ENCODE measurements around the gene MSI2.

Gene MSI2

GRCh38 chr17:57332501-57332900 lies 76.2 kb downstream of the MSI2 start:
- H3K36me3 ChIP-seq (ENCODE audit: insufficient read depth, low read length): no peaks in the 10 kb centered on the region
- no peak for TF ChIP-seq EZH2 (IDR thresholded peaks at IDR 0.05)
- no peak for TF ChIP-seq FOXP2 (optimal IDR thresholded peaks at IDR 0.05; ENCODE audit: control extremely low read depth, extremely low read length, insufficient read depth)
- TF ChIP-seq POLR2AphosphoS5 (IDR thresholded peaks at IDR 0.05; ENCODE audit: borderline replicate concordance, low read depth, low read length): no peak
- no peak overlapping the region for H3K4me3 ChIP-seq
- no peak overlapping the region for H3K9ac ChIP-seq (ENCODE audit: insufficient read length)
- no peak for DNase-seq (ENCODE audit: low read depth, low spot score)
- H3K9me3 ChIP-seq (ENCODE audit: low read depth, low read length): no peaks in the 10 kb centered on the region
- H3K27ac ChIP-seq: no peak overlapping the region

DNA sequence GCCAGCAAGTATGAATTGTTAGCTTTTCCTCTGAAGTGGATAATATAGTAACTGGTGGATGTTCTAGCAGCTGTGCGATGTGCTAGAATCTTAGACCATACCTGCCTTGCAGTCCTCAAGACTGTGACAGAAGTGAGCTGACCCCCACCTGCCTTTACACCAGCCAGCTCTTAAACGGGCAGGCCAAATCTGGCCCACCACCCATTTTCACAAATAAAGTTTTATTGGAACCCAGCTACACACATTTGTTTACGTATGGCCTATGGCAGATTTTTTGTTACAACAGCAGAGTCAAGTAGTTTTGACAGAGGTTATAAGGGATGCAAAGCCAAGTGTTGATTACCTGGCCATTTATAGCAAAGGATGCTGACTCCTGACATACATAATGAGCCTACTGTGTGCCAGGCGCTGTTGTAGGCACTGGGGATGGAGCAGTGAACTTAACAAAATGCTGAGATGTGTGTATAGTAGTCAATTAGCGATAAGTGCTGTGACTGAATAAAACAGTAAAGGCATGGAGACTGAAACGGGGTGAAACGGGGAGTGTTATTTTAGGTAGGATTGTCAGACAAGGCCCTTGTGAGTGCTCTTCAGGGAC lies 79.0 kb downstream of the MSI2 start:
- H3K36me3 ChIP-seq (ENCODE audit: insufficient read depth, low read length): no peaks in the 10 kb centered on the region

GRCh38 chr17:57337390-57337789 lies 81.1 kb downstream of the MSI2 start:
- no peak for DNase-seq (ENCODE audit: low read depth, low spot score)
- Histone ChIP-seq H3K4me3 (no peak overlapping the region), H3K27ac (no peak overlapping the region), H3K9ac (ENCODE audit: insufficient read length) (no peak overlapping the region), H3K36me3 (ENCODE audit: insufficient read depth, low read length) (no peaks in the 10 kb centered on the region), H3K9me3 (ENCODE audit: low read depth, low read length) (no peaks in the 10 kb centered on the region)
- TF ChIP-seq FOXP2 (optimal IDR thresholded peaks at IDR 0.05; ENCODE audit: control extremely low read depth, extremely low read length, insufficient read depth): no peak
- no peak for TF ChIP-seq EZH2 (IDR thresholded peaks at IDR 0.05)
- no peak for TF ChIP-seq POLR2AphosphoS5 (IDR thresholded peaks at IDR 0.05; ENCODE audit: borderline replicate concordance, low read depth, low read length)

More for the DNA sequence above, 79.0 kb downstream of the MSI2 start:
- no peak for DNase-seq (ENCODE audit: low read depth, low spot score)
- Histone ChIP-seq H3K9ac (ENCODE audit: insufficient read length) (no peak overlapping the region), H3K9me3 (ENCODE audit: low read depth, low read length) (no peaks in the 10 kb centered on the region), H3K4me3 (no peak overlapping the region), H3K27ac (no peak overlapping the region)
- no peak for TF ChIP-seq POLR2AphosphoS5 (IDR thresholded peaks at IDR 0.05; ENCODE audit: borderline replicate concordance, low read depth, low read length)

- H3K27ac ChIP-seq: no peak overlapping the region
- DNase-seq (ENCODE audit: low read depth, low spot score): no peak
- TF ChIP-seq POLR2AphosphoS5 (IDR thresholded peaks at IDR 0.05; ENCODE audit: borderline replicate concordance, low read depth, low read length) (no peak), EZH2 (IDR thresholded peaks at IDR 0.05) (no peak), FOXP2 (optimal IDR thresholded peaks at IDR 0.05; ENCODE audit: control extremely low read depth, extremely low read length, insufficient read depth) (no peak)
These were observed 82.1 kb downstream of the MSI2 start for GRCh38 chr17:57338257-57338914.

DNA sequence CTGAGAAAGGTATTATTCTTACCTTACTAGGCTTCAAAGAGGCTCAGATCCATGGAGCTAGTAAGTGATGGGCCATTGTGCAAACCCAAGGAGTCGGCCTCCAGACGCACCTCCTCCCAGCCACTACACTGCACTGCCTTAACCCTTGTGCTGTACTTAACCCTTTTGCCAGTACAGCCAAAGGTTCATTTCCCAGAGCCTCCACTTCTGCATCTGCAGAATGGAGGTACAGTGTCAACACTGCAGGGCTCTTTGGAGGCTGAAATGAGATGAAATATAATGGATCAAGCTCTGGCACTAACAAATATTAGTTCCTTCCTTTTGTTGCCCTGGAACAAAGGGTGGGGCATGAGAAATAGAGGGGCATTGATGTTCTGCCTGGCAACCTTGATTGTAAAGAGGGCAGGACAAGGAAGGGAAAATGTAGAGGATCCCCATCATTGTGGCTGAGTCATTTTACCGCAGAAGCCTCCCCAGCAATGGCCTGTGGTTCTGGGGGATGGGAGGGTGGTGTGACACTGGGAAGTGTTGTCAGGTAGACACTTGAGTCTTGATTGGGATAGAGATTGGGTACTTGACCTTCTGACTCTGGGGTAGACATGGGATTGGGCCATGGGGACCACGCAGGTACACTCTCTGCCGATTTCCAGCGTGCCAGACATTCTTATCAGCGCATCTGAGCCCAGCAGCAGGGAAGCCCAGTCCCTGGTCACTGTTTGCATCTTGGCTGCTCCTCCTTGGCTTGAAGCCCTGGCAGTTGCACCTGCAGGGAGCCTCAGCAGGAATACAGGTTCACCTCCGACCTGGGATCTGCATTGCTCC lies 84.0 kb downstream of the MSI2 start:
- Histone ChIP-seq H3K4me3 (no peak overlapping the region), H3K9me3 (ENCODE audit: low read depth, low read length) (no peaks in the 10 kb centered on the region), H3K9ac (ENCODE audit: insufficient read length) (no peak overlapping the region), H3K27ac (no peak overlapping the region), H3K36me3 (ENCODE audit: insufficient read depth, low read length) (no peaks in the 10 kb centered on the region)
- TF ChIP-seq POLR2AphosphoS5 (IDR thresholded peaks at IDR 0.05; ENCODE audit: borderline replicate concordance, low read depth, low read length) (no peak), FOXP2 (optimal IDR thresholded peaks at IDR 0.05; ENCODE audit: control extremely low read depth, extremely low read length, insufficient read depth) (no peak), EZH2 (IDR thresholded peaks at IDR 0.05) (no peak)
- DNase-seq (ENCODE audit: low read depth, low spot score): no peak

More at GRCh38 chr17:57338257-57338914, 82.1 kb downstream of the MSI2 start:
- Histone ChIP-seq H3K9me3 (ENCODE audit: low read depth, low read length) (no peaks in the 10 kb centered on the region), H3K4me3 (no peak overlapping the region), H3K9ac (ENCODE audit: insufficient read length) (no peak overlapping the region), H3K36me3 (ENCODE audit: insufficient read depth, low read length) (no peaks in the 10 kb centered on the region)

- Histone ChIP-seq H3K36me3 (ENCODE audit: insufficient read depth, low read length) (no peaks in the 10 kb centered on the region), H3K4me3 (no peak overlapping the region), H3K27ac (no peak overlapping the region), H3K9ac (ENCODE audit: insufficient read length) (no peak overlapping the region), H3K9me3 (ENCODE audit: low read depth, low read length) (no peaks in the 10 kb centered on the region)
- no peak for TF ChIP-seq FOXP2 (optimal IDR thresholded peaks at IDR 0.05; ENCODE audit: control extremely low read depth, extremely low read length, insufficient read depth)
- no peak for TF ChIP-seq EZH2 (IDR thresholded peaks at IDR 0.05)
- no peak for TF ChIP-seq POLR2AphosphoS5 (IDR thresholded peaks at IDR 0.05; ENCODE audit: borderline replicate concordance, low read depth, low read length)
- DNase-seq (ENCODE audit: low read depth, low spot score): no peak
These were observed 85.6 kb downstream of the MSI2 start for GRCh38 chr17:57341611-57342540.

DNA sequence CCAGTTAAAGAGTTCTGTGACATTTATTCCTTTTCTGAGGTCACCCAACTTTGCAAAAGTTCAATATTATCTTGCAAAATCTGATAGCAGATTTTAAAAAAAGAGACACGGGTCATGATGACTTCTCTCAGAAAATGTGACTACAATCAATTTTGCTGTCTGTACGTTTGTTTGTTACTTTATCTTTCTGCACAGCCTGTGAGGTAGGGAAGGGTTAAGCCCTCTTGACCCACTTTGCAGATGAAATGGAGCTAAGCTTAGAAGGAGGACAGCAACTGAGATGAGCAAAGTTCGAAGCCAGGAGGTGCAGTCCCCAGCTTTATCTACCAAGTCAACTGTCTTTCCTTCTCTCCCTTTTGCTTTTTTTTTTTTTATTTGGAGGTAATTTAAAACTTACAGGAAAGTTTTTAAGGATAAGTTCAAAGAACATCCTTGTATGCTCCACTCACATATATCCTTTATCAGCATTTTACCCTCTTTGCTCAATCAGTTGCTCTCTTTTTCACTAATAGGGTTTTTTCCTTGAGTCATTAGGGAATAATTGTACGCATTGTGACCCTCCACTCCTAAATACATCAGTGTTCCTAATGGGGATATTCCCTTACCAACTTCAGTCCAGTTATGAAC lies 86.8 kb downstream of the MSI2 start:
- Histone ChIP-seq H3K9me3 (ENCODE audit: low read depth, low read length) (no peaks in the 10 kb centered on the region), H3K9ac (ENCODE audit: insufficient read length) (no peak overlapping the region), H3K36me3 (ENCODE audit: insufficient read depth, low read length) (no peaks in the 10 kb centered on the region), H3K27ac (no peak overlapping the region), H3K4me3 (no peak overlapping the region)
- no peak for TF ChIP-seq EZH2 (IDR thresholded peaks at IDR 0.05)
- no peak for TF ChIP-seq FOXP2 (optimal IDR thresholded peaks at IDR 0.05; ENCODE audit: control extremely low read depth, extremely low read length, insufficient read depth)
- no peak for TF ChIP-seq POLR2AphosphoS5 (IDR thresholded peaks at IDR 0.05; ENCODE audit: borderline replicate concordance, low read depth, low read length)
- DNase-seq (ENCODE audit: low read depth, low spot score): no peak

All from SK-N-MC (cell line).